SJCRH30 (cell line): ENCODE results near the gene HELT. TPM values are rescaled to one million over a fixed set of nuclear protein-coding genes. Genes with fewer than 3 reads are reported as not detected.
"Not testable (repeated sequence)": the region's sequence is repeated elsewhere in the genome, so short reads cannot be mapped to it uniquely, and the experiment has no call there.

Source experiments
- DNase-seq, 2 experiments: peaks; one replicate each; pipeline ENCODE4 v3.0.0-alpha.2; 2015 to 2020
- H3K27ac ChIP-seq: fragments of 250-450 bp; sonication (Bioruptor Pico); 2 replicates; pipeline ENCODE4 v1.5.1; 2020; ENCODE audit warnings: mild to moderate bottlenecking, moderate library complexity
- H3K27me3 ChIP-seq: fragments of 250-450 bp; sonication (Bioruptor Pico); 2 replicates; pipeline ENCODE4 v1.5.1; 2020; ENCODE audit warnings: mild to moderate bottlenecking, moderate library complexity
- H3K36me3 ChIP-seq: fragments of 250-450 bp; sonication (Bioruptor Pico); 2 replicates; pipeline ENCODE4 v1.5.1; 2020; ENCODE audit warnings: mild to moderate bottlenecking, moderate library complexity
- H3K4me1 ChIP-seq: fragments of 250-450 bp; sonication (Bioruptor Pico); 2 replicates; pipeline ENCODE4 v1.5.1; 2020; ENCODE audit warnings: mild to moderate bottlenecking, moderate library complexity
- H3K4me3 ChIP-seq: fragments of 250-450 bp; sonication (Bioruptor Pico); 2 replicates; pipeline ENCODE4 v1.5.1; 2020; ENCODE audit warnings: mild to moderate bottlenecking, moderate library complexity
- H3K9me3 ChIP-seq: fragments of 250-450 bp; sonication (Bioruptor Pico); replicated peaks from 2 replicates; pipeline ENCODE4 v1.5.1; 2020; ENCODE audit warnings: mild to moderate bottlenecking, moderate library complexity
- total RNA-seq: library from RNA; depleted of rRNA; stranded (reverse); fragments of >200 nt; shearing (Covaris generic); gene quantifications from 2 replicates; pipeline ENCODE4 v1.2.3, GENCODE V29; 2014; rRNA removed

Gene HELT
- total RNA-seq, 1 experiment from 2014 or later, result not detected

DNA sequence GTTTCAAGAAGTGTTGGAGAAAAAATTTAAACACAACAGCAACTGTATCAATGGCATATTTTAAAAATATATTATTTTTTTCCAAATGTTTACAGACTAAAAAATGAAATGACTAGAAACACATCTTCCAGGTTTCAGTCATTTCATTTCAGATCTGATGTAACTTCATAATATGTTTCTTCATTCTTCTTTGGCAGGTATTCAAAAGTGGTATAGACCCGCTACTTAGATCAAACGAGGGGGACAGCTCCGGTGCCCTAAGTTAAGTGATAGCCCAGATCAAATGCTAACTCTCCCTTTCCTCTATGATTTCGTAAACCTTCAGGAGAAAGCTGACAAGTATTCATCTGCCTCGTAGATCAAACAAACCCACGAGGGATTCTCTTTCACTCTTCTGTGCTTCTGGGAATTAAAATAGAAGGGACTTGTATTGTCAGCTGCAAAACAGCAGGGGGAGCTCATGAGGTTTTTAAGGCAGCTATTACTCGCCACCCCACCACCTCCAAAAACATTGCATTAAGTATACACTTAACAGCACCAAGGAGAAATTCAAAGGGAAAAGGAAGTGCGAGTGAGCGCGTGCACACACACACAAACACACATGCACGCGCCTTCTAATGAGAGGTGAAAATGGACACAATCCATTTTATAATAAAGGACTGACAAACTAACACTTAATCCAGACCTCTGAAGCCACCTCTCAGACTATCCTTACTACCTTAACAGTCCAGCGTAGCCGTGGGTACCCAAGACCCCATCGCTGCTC lies 21.4 kb downstream of the HELT start:
- Histone ChIP-seq H3K27ac (no peak overlapping the region), H3K4me1 (no peaks in the 10 kb centered on the region), H3K27me3 (no peaks in the 10 kb centered on the region), H3K9me3 (no peaks in the 10 kb centered on the region), H3K4me3 (no peak overlapping the region), H3K36me3 (no peaks in the 10 kb centered on the region)
- DNase-seq, result peak; percentile 37 to 62

DNA sequence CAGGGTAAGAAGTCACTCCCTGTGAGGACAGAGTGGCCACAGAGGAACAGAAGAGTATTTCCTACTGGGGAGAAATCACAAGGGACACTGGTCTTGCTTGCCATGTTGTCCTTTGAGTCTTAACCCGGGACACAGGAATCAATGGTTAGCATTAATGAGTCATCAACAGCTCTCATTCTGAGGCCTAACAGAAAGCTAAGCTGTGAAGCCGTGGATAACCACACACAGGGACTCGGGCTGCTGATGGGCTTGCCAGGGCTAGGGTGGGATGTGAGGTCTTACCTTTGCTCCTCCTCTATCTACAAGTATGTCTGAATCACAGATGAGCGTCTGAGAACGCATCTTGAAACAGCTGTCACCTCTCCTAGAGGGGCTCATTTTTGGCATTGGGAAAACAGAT lies 22.2 kb downstream of the HELT start:
- Histone ChIP-seq H3K4me1 (no peaks in the 10 kb centered on the region), H3K36me3 (no peaks in the 10 kb centered on the region), H3K27me3 (no peaks in the 10 kb centered on the region), H3K9me3 (no peaks in the 10 kb centered on the region), H3K27ac (no peak overlapping the region), H3K4me3 (no peak overlapping the region)
- peak in 1 of 2 experiments; percentile 6 for DNase-seq

DNA sequence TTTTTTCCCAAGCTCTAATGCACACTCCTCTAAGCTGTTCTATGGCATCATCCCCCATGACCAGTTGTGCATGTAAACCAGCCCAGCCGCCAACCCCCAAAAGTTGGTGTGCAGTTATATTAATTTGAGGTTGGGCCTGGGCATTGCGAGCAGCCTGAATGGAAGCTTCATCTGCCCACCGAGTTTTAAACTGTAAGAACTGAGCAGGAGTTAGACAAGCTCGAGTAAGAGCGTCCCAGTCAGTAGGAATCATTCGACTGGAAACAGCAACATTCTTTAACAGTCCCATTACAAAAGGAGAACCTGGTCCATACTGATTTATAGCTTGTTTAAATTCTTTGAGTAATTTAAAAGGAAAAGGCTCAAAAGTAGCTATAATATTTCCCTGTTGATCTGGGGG lies 32.0 kb downstream of the HELT start:
- H3K27ac ChIP-seq, H3K9me3 ChIP-seq, H3K4me3 ChIP-seq, DNase-seq, H3K36me3 ChIP-seq, H3K27me3 ChIP-seq, H3K4me1 ChIP-seq: not testable (repeated sequence)

DNA sequence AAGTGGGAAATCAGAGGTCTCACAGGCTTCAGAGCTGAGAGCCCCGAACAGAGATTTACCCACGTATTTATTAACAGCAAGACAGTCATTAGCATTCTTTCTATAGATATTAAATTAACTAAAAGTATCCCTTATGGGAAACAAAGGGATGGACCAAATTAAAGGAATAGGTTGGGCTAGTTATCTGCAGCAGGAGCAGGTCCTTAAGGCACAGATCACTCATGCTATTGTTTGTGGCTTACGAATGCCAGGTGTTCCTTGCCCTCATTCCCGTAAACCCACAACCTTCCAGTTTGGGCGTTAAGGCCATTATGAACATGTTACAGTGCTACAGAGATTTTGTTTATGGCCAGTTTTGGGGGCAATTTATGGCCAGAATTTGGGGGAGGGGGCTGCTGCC lies 33.0 kb downstream of the HELT start:
- H3K4me3 ChIP-seq, DNase-seq, H3K4me1 ChIP-seq, H3K9me3 ChIP-seq, H3K27ac ChIP-seq, H3K36me3 ChIP-seq, H3K27me3 ChIP-seq: not testable (repeated sequence)

DNA sequence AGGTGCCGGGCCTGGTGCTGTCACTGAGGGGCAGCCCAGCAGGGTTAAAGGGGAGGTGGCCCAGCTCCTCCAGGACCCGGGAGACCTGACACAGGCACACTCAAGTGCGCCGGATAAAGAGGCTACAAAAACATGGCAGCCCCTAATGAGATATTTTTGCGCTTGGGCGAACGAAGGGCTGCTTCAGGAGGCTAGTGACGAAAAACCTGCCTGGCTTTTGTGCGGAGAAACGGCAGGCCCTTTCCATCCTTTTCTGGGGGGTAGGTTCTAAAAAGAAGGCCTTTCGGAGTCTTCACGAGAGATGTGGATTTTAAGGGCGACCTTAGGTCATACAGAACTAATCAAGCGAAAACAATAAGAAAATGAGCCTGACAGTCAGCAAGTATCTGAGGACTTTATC lies 35.5 kb downstream of the HELT start:
- Histone ChIP-seq H3K36me3 (no peaks in the 10 kb centered on the region), H3K9me3 (no peaks in the 10 kb centered on the region)

DNA sequence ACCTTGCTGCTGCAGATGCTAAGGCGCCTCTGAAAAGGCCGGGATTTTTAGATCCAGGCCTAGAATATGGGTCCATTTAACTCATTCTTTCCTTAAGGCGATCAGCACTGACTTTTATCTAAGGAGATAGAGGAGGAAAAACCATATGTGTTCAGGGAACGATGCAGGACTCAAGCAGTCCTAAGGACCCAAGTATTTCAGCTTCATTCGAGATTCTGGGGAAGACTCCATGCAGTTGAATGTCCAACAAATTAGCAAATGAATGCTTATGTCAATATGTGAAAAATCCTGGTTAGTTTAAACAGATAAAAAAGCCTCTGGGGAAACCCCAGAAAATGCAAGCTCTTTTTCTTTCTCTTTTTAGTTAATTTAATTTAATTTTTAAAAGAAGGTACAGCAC lies 36.0 kb downstream of the HELT start:
- no peaks in the 10 kb centered on the region for H3K27me3 ChIP-seq
- H3K36me3 ChIP-seq, result no peaks in the 10 kb centered on the region
- no peak for DNase-seq
- H3K4me3 ChIP-seq, result no peak overlapping the region
- H3K4me1 ChIP-seq, result no peaks in the 10 kb centered on the region
- H3K27ac ChIP-seq, result no peak overlapping the region
- no peaks in the 10 kb centered on the region for H3K9me3 ChIP-seq

More for the DNA sequence above, 35.5 kb downstream of the HELT start:
- H3K4me1 ChIP-seq, result no peaks in the 10 kb centered on the region
- H3K27me3 ChIP-seq, result no peaks in the 10 kb centered on the region
- H3K4me3 ChIP-seq, result no peak overlapping the region
- no peak for DNase-seq
- no peak overlapping the region for H3K27ac ChIP-seq

GRCh38 chr4:185054886-185055285 lies 36.6 kb downstream of the HELT start:
- Histone ChIP-seq H3K27ac (no peak overlapping the region), H3K36me3 (no peaks in the 10 kb centered on the region), H3K27me3 (no peaks in the 10 kb centered on the region), H3K9me3 (no peaks in the 10 kb centered on the region), H3K4me1 (no peaks in the 10 kb centered on the region), H3K4me3 (no peak overlapping the region)
- DNase-seq, result no peak

GRCh38 chr4:185061610-185062009 lies 43.3 kb downstream of the HELT start:
- Histone ChIP-seq H3K4me1 (no peaks in the 10 kb centered on the region), H3K27me3 (no peaks in the 10 kb centered on the region), H3K36me3 (no peaks in the 10 kb centered on the region), H3K27ac (no peak overlapping the region), H3K9me3 (no peaks in the 10 kb centered on the region), H3K4me3 (no peak overlapping the region)
- no peak for DNase-seq

- Histone ChIP-seq H3K27ac (no peak overlapping the region), H3K36me3 (no peaks in the 10 kb centered on the region), H3K4me3 (no peak overlapping the region), H3K9me3 (no peaks in the 10 kb centered on the region), H3K27me3 (no peaks in the 10 kb centered on the region), H3K4me1 (no peaks in the 10 kb centered on the region)
- no peak for DNase-seq
Measured at GRCh38 chr4:185062606-185063005, 44.3 kb downstream of the HELT start.

DNA sequence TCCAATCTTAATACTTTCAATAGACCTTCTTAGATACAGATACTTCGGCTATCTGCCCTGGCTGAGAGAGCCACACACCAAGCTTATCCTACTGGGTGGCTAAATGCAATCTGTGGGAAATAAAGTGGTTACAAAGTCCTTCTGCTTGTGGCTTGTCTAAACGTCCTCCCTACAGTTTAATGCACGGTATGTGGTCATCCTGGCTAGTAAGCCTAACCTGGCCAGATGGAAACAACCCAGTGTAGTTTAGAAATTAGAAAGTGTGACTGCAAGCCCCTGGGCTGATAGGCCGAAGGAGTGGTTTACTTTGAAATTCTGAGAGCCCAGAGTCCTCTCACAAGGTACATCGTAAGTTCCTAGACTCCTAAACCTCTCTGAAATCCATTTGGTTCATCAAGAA lies 47.9 kb downstream of the HELT start:
- H3K9me3 ChIP-seq, result no peaks in the 10 kb centered on the region

DNA sequence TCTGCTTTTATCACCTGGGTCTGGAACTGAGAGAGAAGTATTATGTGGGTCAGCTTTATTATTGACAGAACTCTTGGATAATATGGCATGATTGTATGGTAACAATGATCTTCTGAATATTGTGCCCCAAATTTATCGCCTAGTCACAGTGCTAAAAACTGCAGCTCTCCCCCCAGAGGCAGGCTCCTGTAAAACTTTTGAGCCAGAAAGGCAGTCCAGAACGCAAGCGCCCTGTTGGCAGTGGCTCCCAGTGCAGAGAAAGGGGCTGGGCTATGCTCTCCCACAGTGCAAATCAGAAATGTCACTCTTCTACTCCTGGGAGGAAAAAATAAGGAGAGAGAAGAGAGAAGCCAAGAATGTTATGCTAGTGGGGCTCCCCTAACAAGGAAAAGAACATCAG lies 50.5 kb downstream of the HELT start:
- Histone ChIP-seq H3K27ac (no peak overlapping the region), H3K27me3 (no peaks in the 10 kb centered on the region), H3K9me3 (no peaks in the 10 kb centered on the region), H3K4me1 (no peaks in the 10 kb centered on the region), H3K4me3 (no peak overlapping the region), H3K36me3 (no peaks in the 10 kb centered on the region)
- no peak for DNase-seq

More for the DNA sequence above, 47.9 kb downstream of the HELT start:
- Histone ChIP-seq H3K4me1 (no peaks in the 10 kb centered on the region), H3K27me3 (no peaks in the 10 kb centered on the region), H3K36me3 (no peaks in the 10 kb centered on the region), H3K4me3 (no peak overlapping the region), H3K27ac (no peak overlapping the region)
- no peak for DNase-seq

Other genes starting within 250 kb of the HELT start
- gene ACSL1, start 192.5 kb upstream of the HELT start, total RNA-seq, result 11.6 and 12.9 TPM in 2 replicates
- 11.0 and 16.0 TPM in 2 replicates for gene SLC25A4, start 124.8 kb downstream of the HELT start, total RNA-seq
- gene CFAP97, start 185.5 kb downstream of the HELT start, total RNA-seq, result 18.2 and 19.7 TPM in 2 replicates
- gene SNX25, start 191.1 kb downstream of the HELT start, total RNA-seq, result 16.8 and 17.7 TPM in 2 replicates